AML-193 (cell line): ENCODE data around the gene MACROD2.
"Not testable (repeated sequence)": the region's sequence is repeated elsewhere in the genome, so short reads cannot be mapped to it uniquely, and the experiment has no call there.

ENCODE experiments used
- DNase-seq, 2 experiments: peaks; one replicate each; lab custom pipeline; 2025; lab: John Stamatoyannopoulos, UW

MACROD2 gene

GRCh38 chr20:15346657-15347280 lies 1351.5 kb downstream of the MACROD2 start:
- no peak for DNase-seq

GRCh38 chr20:15359056-15359455 lies 1363.7 kb downstream of the MACROD2 start:
- DNase-seq = no peak

- no peak for DNase-seq
These were observed 1367.5 kb downstream of the MACROD2 start for GRCh38 chr20:15362849-15363248.

GRCh38 chr20:15364781-15365180 lies 1369.5 kb downstream of the MACROD2 start:
- DNase-seq = no peak

- no peak for DNase-seq
These were observed 1375.1 kb downstream of the MACROD2 start for GRCh38 chr20:15370370-15370769.

GRCh38 chr20:15374682-15375081 lies 1379.4 kb downstream of the MACROD2 start:
- DNase-seq = no peak

GRCh38 chr20:15375836-15376235 lies 1380.5 kb downstream of the MACROD2 start:
- no peak for DNase-seq

- not testable (repeated sequence) for DNase-seq
These were observed 1382.3 kb downstream of the MACROD2 start for GRCh38 chr20:15377603-15378002.

GRCh38 chr20:15378151-15378550 lies 1382.8 kb downstream of the MACROD2 start:
- DNase-seq = no peak

- DNase-seq = no peak
These were observed 1384.5 kb downstream of the MACROD2 start for GRCh38 chr20:15379681-15380296.

- DNase-seq = no peak
These were observed 1385.5 kb downstream of the MACROD2 start for GRCh38 chr20:15380770-15381169.

- DNase-seq = no peak
These were observed 1391.9 kb downstream of the MACROD2 start for GRCh38 chr20:15387228-15387627.

GRCh38 chr20:15395457-15395856 lies 1400.1 kb downstream of the MACROD2 start:
- no peak for DNase-seq

- no peak for DNase-seq
These were observed 1400.7 kb downstream of the MACROD2 start for GRCh38 chr20:15396026-15396425.

- DNase-seq = no peak
These were observed 1401.6 kb downstream of the MACROD2 start for GRCh38 chr20:15396900-15397299.

GRCh38 chr20:15399781-15400180 lies 1404.5 kb downstream of the MACROD2 start:
- DNase-seq = no peak

GRCh38 chr20:15406072-15406471 lies 1410.8 kb downstream of the MACROD2 start:
- DNase-seq = no peak

GRCh38 chr20:15411781-15412180 lies 1416.5 kb downstream of the MACROD2 start:
- DNase-seq = no peak

- DNase-seq = no peak
These were observed 1420.6 kb downstream of the MACROD2 start for GRCh38 chr20:15415908-15416307.

GRCh38 chr20:15419856-15420255 lies 1424.5 kb downstream of the MACROD2 start:
- DNase-seq = no peak

- DNase-seq = no peak
These were observed 1427.7 kb downstream of the MACROD2 start for GRCh38 chr20:15422966-15423365.

- DNase-seq = no peak
These were observed 1444.2 kb downstream of the MACROD2 start for GRCh38 chr20:15439551-15439950.

- no peak for DNase-seq
These were observed 1444.9 kb downstream of the MACROD2 start for GRCh38 chr20:15440049-15440820.
